ENCODE data around the gene ITGA5.
A peak's percentile ranks its signal among the peaks of the same experiment; 100 is the strongest.

ITGA5 gene

GRCh38 chr12:54431911-54432814, 13.1 kb upstream of the ITGA5 start:
- no peak overlapping the region for H3K4me3 ChIP-seq (replicated peaks in 1 of 2; ENCODE audit: low read depth in 2 of 2, low read length in 2 of 2)
- TF ChIP-seq CTCF (IDR thresholded peaks at IDR 0.05; ENCODE audit: low read depth, low read length): no peak
- DNase-seq (ENCODE audit: low read depth in 2 of 2): peak; percentile 86 to 91

GRCh38 chr12:54430471-54431069, 11.5 kb upstream of the ITGA5 start:
- no peak for DNase-seq (ENCODE audit: low read depth in 2 of 2)
- H3K4me3 ChIP-seq (replicated peaks in 1 of 2; ENCODE audit: low read depth in 2 of 2, low read length in 2 of 2): no peak overlapping the region
- no peak for TF ChIP-seq CTCF (IDR thresholded peaks at IDR 0.05; ENCODE audit: low read depth, low read length)

DNA sequence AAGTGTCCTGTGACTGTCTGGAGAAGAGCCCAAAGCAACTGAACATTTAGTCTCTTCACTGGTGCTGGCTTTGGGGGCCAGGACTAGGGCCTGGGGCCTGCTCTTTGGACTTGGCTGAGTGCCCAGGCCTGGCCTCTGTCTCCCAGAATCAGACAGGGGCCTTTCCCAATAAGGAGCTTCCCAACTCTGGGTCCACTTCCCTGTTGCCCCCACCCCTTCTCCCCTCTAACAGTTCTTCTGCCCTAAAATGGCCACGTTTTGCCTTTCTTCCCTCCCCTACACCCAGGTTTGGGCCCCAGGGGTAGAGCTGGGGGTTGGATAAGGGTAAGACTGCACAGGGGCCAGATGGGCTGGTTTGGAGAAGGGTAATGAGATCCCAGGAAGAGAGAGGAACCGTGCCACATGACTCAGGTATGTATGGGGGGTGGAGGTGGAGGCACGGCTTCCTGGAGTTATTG, 10.0 kb upstream of the ITGA5 start:
- DNase-seq (ENCODE audit: low read depth in 2 of 2): no peak
- TF ChIP-seq CTCF (IDR thresholded peaks at IDR 0.05; ENCODE audit: low read depth, low read length): no peak
- H3K4me3 ChIP-seq (replicated peaks in 1 of 2; ENCODE audit: low read depth in 2 of 2, low read length in 2 of 2): peak overlapping the region in 1 of 2 donors; percentile 10

- H3K4me3 ChIP-seq (replicated peaks in 1 of 2; ENCODE audit: low read depth in 2 of 2, low read length in 2 of 2): peak overlapping the region in 1 of 2 donors; percentile 10
- DNase-seq (ENCODE audit: low read depth in 2 of 2): peak; percentile 66 to 97
- TF ChIP-seq CTCF (IDR thresholded peaks at IDR 0.05; ENCODE audit: low read depth, low read length): no peak
These were observed 9.3 kb upstream of the ITGA5 start for GRCh38 chr12:54428050-54429013.

GRCh38 chr12:54427106-54427505, 8.0 kb upstream of the ITGA5 start:
- no peak for DNase-seq (ENCODE audit: low read depth in 2 of 2)
- no peak for TF ChIP-seq CTCF (IDR thresholded peaks at IDR 0.05; ENCODE audit: low read depth, low read length)
- H3K4me3 ChIP-seq (replicated peaks in 1 of 2; ENCODE audit: low read depth in 2 of 2, low read length in 2 of 2): no peak overlapping the region

- no peak overlapping the region for H3K4me3 ChIP-seq (replicated peaks in 1 of 2; ENCODE audit: low read depth in 2 of 2, low read length in 2 of 2)
- no peak for DNase-seq (ENCODE audit: low read depth in 2 of 2)
These were observed 7.6 kb upstream of the ITGA5 start for GRCh38 chr12:54426690-54427089.

More at GRCh38 chr12:54426690-54427089, 7.6 kb upstream of the ITGA5 start:
- TF ChIP-seq CTCF (IDR thresholded peaks at IDR 0.05; ENCODE audit: low read depth, low read length): no peak
